SU-DHL-6 (cell line): ENCODE measurements around the gene LYPD3.

Source experiments
- EZH2phosphoT487 ChIP-seq: fragments of 200-600 bp; sonication (generic), shearing (Covaris generic); conservative IDR thresholded peaks from 2 replicates; pipeline ENCODE4 v1.6.1; 2018; ENCODE audit warnings: mild to moderate bottlenecking, antibody characterized with exemption, low read length, moderate library complexity, mixed read lengths
- TF ChIP-seq, protein P1 (sequence below): fragments of 200-600 bp; sonication (generic); IDR thresholded peaks from one replicate; pipeline ENCODE4 v1.5.1; 2017; ENCODE audit warnings: antibody characterized with exemption, mild to moderate bottlenecking, low read length, moderate library complexity; ENCODE audit not compliant: insufficient read depth, poor library complexity, severe bottlenecking

DNA sequence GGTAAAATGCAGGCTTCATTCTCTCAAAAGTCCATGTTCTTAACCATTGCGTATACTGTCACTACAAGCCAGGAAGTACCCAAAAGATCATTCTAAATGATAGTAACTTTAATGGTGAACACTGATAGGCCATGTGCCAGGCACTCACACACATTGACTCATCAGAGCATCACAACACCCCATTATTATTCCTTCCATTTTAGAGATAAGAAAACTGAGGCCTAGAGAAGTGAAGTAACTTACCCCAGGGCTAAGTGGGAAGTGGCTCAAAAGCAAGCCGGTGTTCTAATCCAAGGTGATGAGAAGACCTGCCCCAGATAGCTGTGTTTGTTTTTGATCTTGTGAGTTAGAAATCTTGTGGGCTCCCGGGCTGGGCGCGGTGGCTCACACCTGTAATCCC, 40.5 kb upstream of the LYPD3 start:
- TF ChIP-seq, protein P1, sequence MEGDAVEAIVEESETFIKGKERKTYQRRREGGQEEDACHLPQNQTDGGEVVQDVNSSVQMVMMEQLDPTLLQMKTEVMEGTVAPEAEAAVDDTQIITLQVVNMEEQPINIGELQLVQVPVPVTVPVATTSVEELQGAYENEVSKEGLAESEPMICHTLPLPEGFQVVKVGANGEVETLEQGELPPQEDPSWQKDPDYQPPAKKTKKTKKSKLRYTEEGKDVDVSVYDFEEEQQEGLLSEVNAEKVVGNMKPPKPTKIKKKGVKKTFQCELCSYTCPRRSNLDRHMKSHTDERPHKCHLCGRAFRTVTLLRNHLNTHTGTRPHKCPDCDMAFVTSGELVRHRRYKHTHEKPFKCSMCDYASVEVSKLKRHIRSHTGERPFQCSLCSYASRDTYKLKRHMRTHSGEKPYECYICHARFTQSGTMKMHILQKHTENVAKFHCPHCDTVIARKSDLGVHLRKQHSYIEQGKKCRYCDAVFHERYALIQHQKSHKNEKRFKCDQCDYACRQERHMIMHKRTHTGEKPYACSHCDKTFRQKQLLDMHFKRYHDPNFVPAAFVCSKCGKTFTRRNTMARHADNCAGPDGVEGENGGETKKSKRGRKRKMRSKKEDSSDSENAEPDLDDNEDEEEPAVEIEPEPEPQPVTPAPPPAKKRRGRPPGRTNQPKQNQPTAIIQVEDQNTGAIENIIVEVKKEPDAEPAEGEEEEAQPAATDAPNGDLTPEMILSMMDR = no peak
- no peak for TF ChIP-seq EZH2phosphoT487
